Measurements from ENCODE around the gene PLVAP.

GRCh38 chr19:17324357-17325114 is 52.6 kb downstream of the PLVAP start:
- TF ChIP-seq THAP7 (CRISPR knock-in tag; IDR thresholded peaks at IDR 0.05) = no peak
- TF ChIP-seq CBX5 (IDR thresholded peaks at IDR 0.05; ENCODE audit: borderline replicate concordance, low read depth) = no peak

Data from K562 (cell line).